Liver (tissue), 9 donors: ENCODE data around the gene TEX19. TPM values are rescaled to one million over a fixed set of nuclear protein-coding genes. Genes with fewer than 3 reads are reported as not detected.

ENCODE experiments used
- DNase-seq: peaks from one replicate; pipeline ENCODE4 v3.0.0-alpha.2; 2017; ENCODE audit warnings: low spot score
- H3K27ac ChIP-seq, 2 donors: one replicate each; pipeline ENCODE4 v1.7.0; 2013; ENCODE audit warnings: inconsistent platforms in 2 of 2, low read length in 2 of 2, control low read depth in 1 of 2, low read depth in 1 of 2, mild to moderate bottlenecking in 1 of 2
- H3K27me3 ChIP-seq, 4 donors: one replicate each; pipeline versions ENCODE4 v1.6.1 to v1.7.0; 2013; ENCODE audit warnings: low read length in 3 of 4, inconsistent platforms in 1 of 4, mild to moderate bottlenecking in 1 of 4, moderate library complexity in 1 of 4; ENCODE audit not compliant: control insufficient read depth in 4 of 4, insufficient read depth in 4 of 4
- H3K36me3 ChIP-seq, 4 donors: one replicate each; pipeline versions ENCODE4 v1.6.1 to v1.7.0; 2013; ENCODE audit warnings: low read length in 3 of 4, mild to moderate bottlenecking in 3 of 4, low read depth in 1 of 4, moderate library complexity in 1 of 4; ENCODE audit not compliant: control insufficient read depth in 4 of 4, insufficient read depth in 3 of 4
- H3K4me1 ChIP-seq, 4 donors: one replicate each; pipeline versions ENCODE4 v1.6.1 to v1.7.0; 2013; ENCODE audit warnings: low read length in 3 of 4, mild to moderate bottlenecking in 3 of 4, moderate library complexity in 1 of 4; ENCODE audit not compliant: control insufficient read depth in 4 of 4, insufficient read depth in 4 of 4
- H3K4me3 ChIP-seq, 3 donors: one replicate each; pipeline versions ENCODE4 v1.6.1 to v1.7.0; 2013; ENCODE audit warnings: low read length in 3 of 3, control low read depth in 1 of 3, low read depth in 1 of 3, mild to moderate bottlenecking in 1 of 3
- H3K9ac ChIP-seq, 2 donors: one replicate each; pipeline ENCODE4 v1.7.0; 2013; ENCODE audit warnings: low read length in 2 of 2, mild to moderate bottlenecking in 2 of 2, moderate library complexity in 2 of 2, control low read depth in 1 of 2, low read depth in 1 of 2
- H3K9me3 ChIP-seq, 4 donors: one replicate each; pipeline versions ENCODE4 v1.6.1 to v1.7.0; 2013; ENCODE audit warnings: low read length in 3 of 4; ENCODE audit not compliant: control insufficient read depth in 4 of 4
- EGR1 ChIP-seq, 2 donors: IDR thresholded peaks; 2 replicates each; pipeline ENCODE4 v1.6.1; 2016 to 2018; ENCODE audit warnings: antibody characterized with exemption in 2 of 2, low read depth in 2 of 2
- FOXA1 ChIP-seq: IDR thresholded peaks from 2 replicates; pipeline ENCODE4 v1.6.1; 2016; ENCODE audit warnings: antibody characterized with exemption
- FOXA2 ChIP-seq: IDR thresholded peaks from 2 replicates; pipeline ENCODE4 v1.6.1; 2016; ENCODE audit warnings: antibody characterized with exemption
- GABPA ChIP-seq, 2 donors: IDR thresholded peaks in 1 of 2; conservative IDR thresholded peaks in 1 of 2; 2 replicates each; pipeline ENCODE4 v1.6.1; 2016; ENCODE audit warnings: antibody characterized with exemption in 2 of 2, mild to moderate bottlenecking in 1 of 2, moderate library complexity in 1 of 2
- HNF4A ChIP-seq, 2 donors: conservative IDR thresholded peaks; 2 replicates each; pipeline ENCODE4 v1.6.1; 2016; ENCODE audit warnings: antibody characterized with exemption in 2 of 2, mild to moderate bottlenecking in 2 of 2
- HNF4G ChIP-seq: IDR thresholded peaks from 2 replicates; pipeline ENCODE4 v1.6.1; 2016; ENCODE audit warnings: antibody characterized with exemption
- MAX ChIP-seq: IDR thresholded peaks from 2 replicates; pipeline ENCODE4 v1.6.1; 2016; ENCODE audit warnings: antibody characterized with exemption
- NR2F2 ChIP-seq: IDR thresholded peaks from 2 replicates; pipeline ENCODE4 v1.6.1; 2016; ENCODE audit warnings: antibody characterized with exemption
- RAD21 ChIP-seq, 2 donors: IDR thresholded peaks; 2 replicates each; pipeline ENCODE4 v1.6.1; 2016; ENCODE audit warnings: antibody characterized with exemption in 2 of 2, mild to moderate bottlenecking in 2 of 2
- REST ChIP-seq: IDR thresholded peaks from 2 replicates; pipeline ENCODE4 v1.6.1; 2016; ENCODE audit warnings: antibody characterized with exemption, mild to moderate bottlenecking
- RXRA ChIP-seq, 2 donors: IDR thresholded peaks; 2 replicates each; pipeline ENCODE4 v1.6.1; 2017 to 2018; ENCODE audit warnings: antibody characterized with exemption in 2 of 2, mild to moderate bottlenecking in 1 of 2
- SP1 ChIP-seq: IDR thresholded peaks from 2 replicates; pipeline ENCODE4 v1.6.1; 2018; ENCODE audit warnings: antibody characterized with exemption, mild to moderate bottlenecking
- TAF1 ChIP-seq: conservative IDR thresholded peaks from 2 replicates; pipeline ENCODE4 v1.6.1; 2016; ENCODE audit warnings: antibody characterized with exemption, mild to moderate bottlenecking
- YY1 ChIP-seq: IDR thresholded peaks from 2 replicates; pipeline ENCODE4 v1.6.1; 2016; ENCODE audit warnings: antibody characterized with exemption, mild to moderate bottlenecking
- WGBS: extraction: QIAGEN DNeasy Blood & Tissue Kit; methylation state at CpG from one replicate; pipeline ENCODE4 v1.1.7; 2013; 5-methylcytosine and 5-hydroxymethylcytosine counted together
- polyA plus RNA-seq, 2 donors: library from polyadenylated mRNA; stranded (reverse) in 1 of 2; unstranded in 1 of 2; fragments of 200-250 nt in 1 of 2; fragments of >200 nt in 1 of 2; fragmentation: Nextera tagmentation in 1 of 2; extraction: Ambion mirVana in 1 of 2; gene quantifications; one replicate each; pipeline versions ENCODE4 v1.2.1 to v1.2.3, GENCODE V29; 2013 to 2015
- total RNA-seq, 2 donors: library from RNA; depleted of rRNA; stranded (reverse); fragments of >200 nt; gene quantifications; one replicate each; pipeline ENCODE4 v1.2.3, GENCODE V29; 2014
- TF ChIP-seq, protein P1 (sequence below): IDR thresholded peaks from 2 replicates; pipeline ENCODE4 v1.6.1; 2016; ENCODE audit warnings: antibody characterized with exemption
- TF ChIP-seq, protein P2 (sequence below): IDR thresholded peaks from 2 replicates; pipeline ENCODE4 v1.6.1; 2016; ENCODE audit warnings: antibody characterized with exemption
- donor health status: healthy.
- donor health status: healthy.
- donor health status: healthy.
- donor health status: healthy.
- donor health status: healthy.

Gene TEX19
- total and polyA plus RNA-seq, 4 donors: 0.14 TPM; not detected in 3

- TF ChIP-seq, protein P1, sequence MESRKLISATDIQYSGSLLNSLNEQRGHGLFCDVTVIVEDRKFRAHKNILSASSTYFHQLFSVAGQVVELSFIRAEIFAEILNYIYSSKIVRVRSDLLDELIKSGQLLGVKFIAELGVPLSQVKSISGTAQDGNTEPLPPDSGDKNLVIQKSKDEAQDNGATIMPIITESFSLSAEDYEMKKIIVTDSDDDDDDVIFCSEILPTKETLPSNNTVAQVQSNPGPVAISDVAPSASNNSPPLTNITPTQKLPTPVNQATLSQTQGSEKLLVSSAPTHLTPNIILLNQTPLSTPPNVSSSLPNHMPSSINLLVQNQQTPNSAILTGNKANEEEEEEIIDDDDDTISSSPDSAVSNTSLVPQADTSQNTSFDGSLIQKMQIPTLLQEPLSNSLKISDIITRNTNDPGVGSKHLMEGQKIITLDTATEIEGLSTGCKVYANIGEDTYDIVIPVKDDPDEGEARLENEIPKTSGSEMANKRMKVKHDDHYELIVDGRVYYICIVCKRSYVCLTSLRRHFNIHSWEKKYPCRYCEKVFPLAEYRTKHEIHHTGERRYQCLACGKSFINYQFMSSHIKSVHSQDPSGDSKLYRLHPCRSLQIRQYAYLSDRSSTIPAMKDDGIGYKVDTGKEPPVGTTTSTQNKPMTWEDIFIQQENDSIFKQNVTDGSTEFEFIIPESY: no peak
- TF ChIP-seq YY1 (no peak), NR2F2 (no peak), HNF4A (conservative IDR thresholded peaks at IDR 0.05) (no peak), GABPA (IDR thresholded peaks at IDR 0.05 in 1 of 2, conservative IDR thresholded peaks at IDR 0.05 in 1 of 2) (no peak)
These were observed 25.5 kb upstream of the TEX19 start, which contains the start of gene SECTM1 (continued) for GRCh38 chr17:82333279-82334171.

DNA sequence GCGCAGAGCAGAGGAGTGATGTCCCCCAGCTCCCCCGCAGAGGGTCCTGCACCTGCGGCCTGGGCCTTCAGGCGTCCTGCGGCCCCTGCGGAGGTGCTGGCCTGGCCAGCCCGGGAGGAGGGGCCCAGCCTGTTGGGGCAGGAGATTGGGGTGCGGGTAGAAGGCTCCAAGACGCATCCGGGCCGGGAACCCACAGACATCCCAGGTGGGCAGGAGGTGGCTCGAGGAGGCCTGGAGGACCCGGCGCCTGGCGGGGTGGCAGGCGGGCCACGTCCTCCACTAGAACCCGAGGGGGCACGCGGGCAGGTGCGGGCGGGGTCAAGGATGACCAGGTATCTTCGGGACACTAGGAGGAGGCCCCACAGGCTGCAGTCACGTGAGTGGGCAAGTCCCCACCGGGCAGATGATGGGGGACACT lies 24.8 kb upstream of the TEX19 start:
- Histone ChIP-seq H3K36me3 (no peaks in the 10 kb centered on the region), H3K9me3 (no peaks in the 10 kb centered on the region), H3K4me1 (peaks cover 5 to 37% (median 22%) of the 10 kb centered on the region in 4 donors), H3K27ac (peak overlapping the region; percentile 98 to 99), H3K9ac (no peak overlapping the region), H3K27me3 (no peaks in the 10 kb centered on the region), H3K4me3 (peak overlapping the region in 1 of 3 donors; percentile 48)
- TF ChIP-seq FOXA2 (no peak), GABPA (IDR thresholded peaks at IDR 0.05 in 1 of 2, conservative IDR thresholded peaks at IDR 0.05 in 1 of 2) (no peak), RAD21 (IDR thresholded peaks at IDR 0.05) (no peak), FOXA1 (no peak)
- DNase-seq: no peak
- WGBS: 75% methylated on average over 25 of the region's 25 CpGs

GRCh38 chr17:82334622-82335394 lies 24.2 kb upstream of the TEX19 start:
- H3K36me3 ChIP-seq: no peaks in the 10 kb centered on the region
- H3K27me3 ChIP-seq: no peaks in the 10 kb centered on the region
- peak overlapping the region; percentile 26 to 64 (median 55) for H3K4me3 ChIP-seq
- WGBS: 9% methylated on average over 16 of the region's 16 CpGs
- no peak for DNase-seq
- H3K9me3 ChIP-seq: no peaks in the 10 kb centered on the region
- H3K9ac ChIP-seq: peak overlapping the region; percentile 66 to 83
- peaks cover 5 to 33% (median 21%) of the 10 kb centered on the region in 4 donors for H3K4me1 ChIP-seq
- H3K27ac ChIP-seq: peak overlapping the region; percentile 98 to 99
- TF ChIP-seq, protein P2, sequence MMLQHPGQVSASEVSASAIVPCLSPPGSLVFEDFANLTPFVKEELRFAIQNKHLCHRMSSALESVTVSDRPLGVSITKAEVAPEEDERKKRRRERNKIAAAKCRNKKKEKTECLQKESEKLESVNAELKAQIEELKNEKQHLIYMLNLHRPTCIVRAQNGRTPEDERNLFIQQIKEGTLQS: no peak
- TF ChIP-seq TAF1: no peak
- peak; percentile 78 to 94 for TF ChIP-seq RXRA (IDR thresholded peaks at IDR 0.05)
- peak; percentile 100 for TF ChIP-seq HNF4G
- no peak for TF ChIP-seq RAD21 (IDR thresholded peaks at IDR 0.05)
- TF ChIP-seq EGR1 (IDR thresholded peaks at IDR 0.05; ENCODE audit: low read depth in 2 of 2): peak in 1 of 2 donors; percentile 38
- TF ChIP-seq REST: peak; percentile 63
- TF ChIP-seq NR2F2: peak; percentile 72
- TF ChIP-seq SP1: peak; percentile 83
- TF ChIP-seq, protein P1: peak; percentile 83
- peak; percentile 100 for TF ChIP-seq HNF4A (conservative IDR thresholded peaks at IDR 0.05)
- TF ChIP-seq FOXA1: no peak
- TF ChIP-seq GABPA (IDR thresholded peaks at IDR 0.05 in 1 of 2, conservative IDR thresholded peaks at IDR 0.05 in 1 of 2): no peak
- peak; percentile 50 for TF ChIP-seq FOXA2
- TF ChIP-seq YY1: peak; percentile 52
- peak; percentile 78 for TF ChIP-seq MAX
